ENCODE results near the gene KIAA1755. TPM values are rescaled to one million over a fixed set of nuclear protein-coding genes. Genes with fewer than 3 reads are reported as not detected.
"Not testable (repeated sequence)": the region's sequence is repeated elsewhere in the genome, so short reads cannot be mapped to it uniquely, and the experiment has no call there.

Gene KIAA1755
- total and polyA plus RNA-seq, 12 donors, result 2.7 to 7.7 (median 5.2) TPM

- H3K4me1 ChIP-seq, result peaks cover 0 to 53% (median 3%) of the 10 kb centered on the region in 9 donors
- H3K4me3 ChIP-seq, result peak overlapping the region in 1 of 10 donors; percentile 12
- no peaks in the 10 kb centered on the region for H3K9me3 ChIP-seq
- peak in 7 of 9 donors; percentile 40 to 64 (median 55) for TF ChIP-seq CTCF (IDR thresholded peaks at IDR 0.05)
- H3K36me3 ChIP-seq, result no peaks in the 10 kb centered on the region
- ATAC-seq, result peak; percentile 44 to 82 (median 68)
- intact Hi-C loops (cut with DNase I), result no loop called here
- DNase-seq, result peak; percentile 50 to 60
- WGBS, 2 donors, result 43% methylated on average over 21 of the region's 21 CpGs
- H3K27me3 ChIP-seq, result peaks cover 0 to 24% (median 0%) of the 10 kb centered on the region in 7 donors
- peak overlapping the region in 2 of 10 donors; percentile 3 to 4 for H3K27ac ChIP-seq
These were observed 30.6 kb upstream of the KIAA1755 start for GRCh38 chr20:38290829-38291814.

- no peak for TF ChIP-seq CTCF (IDR thresholded peaks at IDR 0.05)
- ATAC-seq, result peak; percentile 68 to 92 (median 82)
These were observed 26.3 kb upstream of the KIAA1755 start for GRCh38 chr20:38286586-38287531.

GRCh38 chr20:38284893-38285444 lies 24.4 kb upstream of the KIAA1755 start:
- H3K36me3 ChIP-seq, result no peaks in the 10 kb centered on the region
- ATAC-seq (no peak), DNase-seq (no peak)
- H3K4me3 ChIP-seq, result no peak overlapping the region
- peaks cover 0 to 8% (median 0%) of the 10 kb centered on the region in 11 donors for H3K9me3 ChIP-seq
- no peak for TF ChIP-seq CTCF (IDR thresholded peaks at IDR 0.05)
- WGBS, 2 donors, result 92 to 95% methylated on average over 5 of the region's 5 CpGs
- peaks cover 0 to 5% (median 0%) of the 10 kb centered on the region in 7 donors for H3K27me3 ChIP-seq
- H3K27ac ChIP-seq, result no peak overlapping the region
- intact Hi-C loops (cut with DNase I), result no loop called here
- peaks cover 0 to 20% (median 0%) of the 10 kb centered on the region in 9 donors for H3K4me1 ChIP-seq

More at GRCh38 chr20:38286586-38287531, 26.3 kb upstream of the KIAA1755 start:
- Histone ChIP-seq H3K36me3 (no peaks in the 10 kb centered on the region), H3K27me3 (peaks cover 0 to 15% (median 0%) of the 10 kb centered on the region in 7 donors), H3K27ac (peak overlapping the region in 5 of 10 donors; percentile 16 to 68 (median 60)), H3K9me3 (peaks cover 0 to 8% (median 0%) of the 10 kb centered on the region in 11 donors), H3K4me1 (peaks cover 0 to 35% (median 3%) of the 10 kb centered on the region in 9 donors), H3K4me3 (no peak overlapping the region)
- 42 to 50% methylated on average over 16 of the region's 16 CpGs for WGBS, 2 donors
- intact Hi-C loops (cut with DNase I), result no loop called here
- DNase-seq, result peak; percentile 37 to 64

GRCh38 chr20:38284066-38284650 lies 23.6 kb upstream of the KIAA1755 start:
- H3K9me3 ChIP-seq; H3K36me3 ChIP-seq; H3K27ac ChIP-seq; ATAC-seq; intact Hi-C loops (cut with DNase I); H3K4me3 ChIP-seq; H3K27me3 ChIP-seq; DNase-seq: not testable (repeated sequence)
- WGBS, 2 donors, result 94% methylated on average over 7 of the region's 7 CpGs
- peaks cover 0 to 24% (median 0%) of the 10 kb centered on the region in 9 donors for H3K4me1 ChIP-seq

Data from heart right ventricle (tissue), 16 donors.